H1 (cell line): ENCODE measurements around the gene NPAT. TPM values are rescaled to one million over a fixed set of nuclear protein-coding genes. Genes with fewer than 3 reads are reported as not detected.

Experiments
- CTCF ChIA-PET: fragments of 300-600 bp; sonication (Branson Sonifier 250); formaldehyde crosslinking; loops from one replicate; lab custom pipeline; 2021; ENCODE audit not compliant: partially characterized antibody; lab: Charles Lee
- POLR2A ChIA-PET: fragments of 300-600 bp; sonication (Branson Sonifier 250); formaldehyde crosslinking; loops from one replicate; lab custom pipeline; 2021; ENCODE audit warnings: inconsistent platforms; ENCODE audit not compliant: partially characterized antibody; lab: Charles Lee
- DNase-seq, 2 experiments: peaks; one replicate each; pipeline versions ENCODE4 v3.0.0 to v3.0.0-alpha.2; 2010 to 2022; ENCODE audit warnings: low spot score in 2 of 2, low read depth in 1 of 2, mixed read lengths in 1 of 2
- FAIRE-seq: peaks from 2 replicates; lab custom pipeline; 2011; peaks lifted over from hg19 to GRCh38; lab: Jason Lieb, UNC
- H2AFZ ChIP-seq: 2 replicates; pipeline ENCODE4 v1.8.1; 2012; ENCODE audit warnings: low read length, inconsistent platforms
- H2AK5ac ChIP-seq: 2 replicates; pipeline ENCODE4 v1.6.1; 2013; ENCODE audit warnings: low read depth, low read length
- H2BK120ac ChIP-seq: replicated peaks from 2 replicates; pipeline ENCODE3; 2013; ENCODE audit warnings: low read depth, low read length, inconsistent platforms
- H2BK12ac ChIP-seq: 2 replicates; pipeline ENCODE4 v1.6.1; 2013; ENCODE audit warnings: low read depth, low read length
- H2BK15ac ChIP-seq: 2 replicates; pipeline ENCODE4 v1.6.1; 2013; ENCODE audit warnings: low read length
- H2BK20ac ChIP-seq: 2 replicates; pipeline ENCODE4 v1.6.1; 2013; ENCODE audit warnings: low read length
- H2BK5ac ChIP-seq: 2 replicates; pipeline ENCODE4 v1.6.1; 2013; ENCODE audit warnings: low read depth, low read length
- H3K14ac ChIP-seq: 2 replicates; pipeline ENCODE4 v1.6.1; 2013; ENCODE audit warnings: inconsistent platforms; ENCODE audit not compliant: insufficient read length
- H3K18ac ChIP-seq: 2 replicates; pipeline ENCODE4 v1.6.1; 2013; ENCODE audit warnings: low read length; ENCODE audit errors: extremely low read depth
- H3K23ac ChIP-seq: 2 replicates; pipeline ENCODE4 v1.6.1; 2013; ENCODE audit warnings: inconsistent platforms; ENCODE audit not compliant: insufficient read length
- H3K23me2 ChIP-seq: 2 replicates; pipeline ENCODE4 v1.6.1; 2013; ENCODE audit warnings: low read depth, low read length
- H3K27ac ChIP-seq: 2 replicates; pipeline ENCODE4 v1.6.1; 2011; ENCODE audit warnings: low read depth, low read length, inconsistent platforms
- H3K27me3 ChIP-seq, 4 experiments: replicated peaks in 1 of 4; 1 replicate in 1 of 4; 2 replicates in 3 of 4; pipeline versions ENCODE4 v1.6.1 to v1.8.1; 2011 to 2013; ENCODE audit warnings: low read length in 3 of 4, mild to moderate bottlenecking in 3 of 4, inconsistent platforms in 2 of 4, mixed read lengths in 2 of 4, moderate library complexity in 1 of 4; ENCODE audit not compliant: control insufficient read depth in 3 of 4, insufficient read depth in 3 of 4; ENCODE audit errors: extremely low read depth in 1 of 4
- H3K36me3 ChIP-seq, 4 experiments: 2 replicates each; pipeline versions ENCODE4 v1.6.1 to v1.8.1; 2011 to 2013; ENCODE audit warnings: mild to moderate bottlenecking in 4 of 4, low read length in 3 of 4, moderate library complexity in 2 of 4, control low read depth in 1 of 4, inconsistent platforms in 1 of 4; ENCODE audit not compliant: insufficient read depth in 4 of 4, control insufficient read depth in 2 of 4
- H3K4ac ChIP-seq: replicated peaks from 2 replicates; pipeline ENCODE3; 2013; ENCODE audit warnings: low read length, low read depth, mixed read lengths, inconsistent platforms; ENCODE audit not compliant: insufficient read length
- H3K4me1 ChIP-seq, 4 experiments: replicated peaks in 1 of 4; 1 replicate in 1 of 4; 2 replicates in 3 of 4; pipeline versions ENCODE4 v1.6.1 to v1.8.1; 2011 to 2013; ENCODE audit warnings: low read length in 3 of 4, inconsistent platforms in 2 of 4, mixed read lengths in 1 of 4; ENCODE audit not compliant: insufficient read depth in 4 of 4, control insufficient read depth in 3 of 4
- H3K4me2 ChIP-seq, 2 experiments: 2 replicates each; pipeline versions ENCODE4 v1.6.1 to v1.8.1; 2011 to 2013; ENCODE audit warnings: low read depth in 2 of 2, low read length in 2 of 2, control low read depth in 1 of 2, inconsistent platforms in 1 of 2, mild to moderate bottlenecking in 1 of 2; ENCODE audit not compliant: insufficient read depth in 1 of 2
- H3K4me3 ChIP-seq, 4 experiments: fragments of 200-600, 300-600 bp in 1 of 4; sonication (generic), shearing (Covaris generic), sonication (Bioruptor Twin) in 1 of 4; 2 replicates each; pipeline versions ENCODE4 v1.5.1 to v1.8.1; 2011 to 2016; ENCODE audit warnings: low read length in 4 of 4, low read depth in 3 of 4, control low read depth in 2 of 4, inconsistent platforms in 2 of 4, mild to moderate bottlenecking in 2 of 4, mixed read lengths in 1 of 4, moderate library complexity in 1 of 4; ENCODE audit not compliant: insufficient read depth in 2 of 4; ENCODE audit errors: extremely low read depth in 1 of 4
- H3K56ac ChIP-seq: replicated peaks from 2 replicates; pipeline ENCODE3; 2013; ENCODE audit warnings: low read depth, mild to moderate bottlenecking, mixed read lengths, low read length, inconsistent platforms; ENCODE audit not compliant: insufficient read length
- H3K79me1 ChIP-seq: 2 replicates; pipeline ENCODE4 v1.6.1; 2013; ENCODE audit warnings: low read depth, low read length, control low read depth
- H3K79me2 ChIP-seq, 2 experiments: 2 replicates each; pipeline versions ENCODE4 v1.6.1 to v1.8.1; 2012 to 2013; ENCODE audit warnings: low read length in 2 of 2, mild to moderate bottlenecking in 2 of 2, inconsistent platforms in 1 of 2; ENCODE audit not compliant: insufficient read depth in 2 of 2, control insufficient read depth in 1 of 2
- H3K9ac ChIP-seq, 4 experiments: replicated peaks in 1 of 4; 1 replicate in 1 of 4; 2 replicates in 3 of 4; pipeline versions ENCODE4 v1.6.1 to v1.8.1; 2011 to 2013; ENCODE audit warnings: low read depth in 3 of 4, low read length in 3 of 4, control low read depth in 2 of 4, mild to moderate bottlenecking in 2 of 4, moderate library complexity in 2 of 4, inconsistent platforms in 1 of 4; ENCODE audit errors: extremely low read depth in 1 of 4
- H3K9me3 ChIP-seq, 2 experiments: 2 replicates each; pipeline versions ENCODE4 v1.6.1 to v1.8.1; 2012 to 2013; ENCODE audit warnings: mild to moderate bottlenecking in 2 of 2, moderate library complexity in 2 of 2, control low read depth in 1 of 2, inconsistent platforms in 1 of 2, low read depth in 1 of 2, low read length in 1 of 2, mixed read lengths in 1 of 2; ENCODE audit not compliant: insufficient read depth in 2 of 2
- H4K20me1 ChIP-seq, 2 experiments: replicated peaks in 1 of 2; 2 replicates each; pipeline versions ENCODE3 to v1.8.1; 2011 to 2013; ENCODE audit warnings: inconsistent platforms in 2 of 2, low read length in 2 of 2, mild to moderate bottlenecking in 1 of 2; ENCODE audit not compliant: insufficient read depth in 2 of 2, control insufficient read depth in 1 of 2
- H4K5ac ChIP-seq: 2 replicates; pipeline ENCODE4 v1.6.1; 2013; ENCODE audit warnings: low read length, low read depth, mixed read lengths, inconsistent platforms; ENCODE audit not compliant: insufficient read length
- H4K8ac ChIP-seq: 2 replicates; pipeline ENCODE4 v1.8.0; 2013; ENCODE audit warnings: mild to moderate bottlenecking, moderate library complexity, low read length, inconsistent platforms; ENCODE audit not compliant: insufficient read depth; ENCODE audit errors: extremely low read depth
- H4K91ac ChIP-seq: replicated peaks from 2 replicates; pipeline ENCODE3; 2013; ENCODE audit warnings: low read length, mixed read lengths, inconsistent platforms; ENCODE audit not compliant: insufficient read length
- CTBP2 ChIP-seq: IDR thresholded peaks from 2 replicates; pipeline ENCODE4 v1.7.0; 2011; ENCODE audit warnings: borderline replicate concordance, mild to moderate bottlenecking, moderate library complexity, mixed read lengths, low read length; ENCODE audit not compliant: insufficient read depth, insufficient read length
- GTF2F1 ChIP-seq: IDR thresholded peaks from 2 replicates; pipeline ENCODE4 v1.6.1; 2012; ENCODE audit warnings: low read depth, low read length, improper control_type of control experiment, borderline replicate concordance
- HDAC6 ChIP-seq: IDR thresholded peaks from one replicate; pipeline ENCODE4 v1.7.1; 2012; ENCODE audit warnings: low read depth, mild to moderate bottlenecking, inconsistent platforms, low read length, moderate library complexity
- MAFK ChIP-seq: IDR thresholded peaks from 2 replicates; pipeline ENCODE4 v1.6.1; 2012; ENCODE audit warnings: low read depth, mild to moderate bottlenecking, improper control_type of control experiment, low read length
- NRF1 ChIP-seq: IDR thresholded peaks from 2 replicates; pipeline ENCODE4 v1.6.1; 2011; ENCODE audit warnings: mild to moderate bottlenecking, low read depth, low read length, improper control_type of control experiment
- SIN3A ChIP-seq, 2 experiments: IDR thresholded peaks in 1 of 2; conservative IDR thresholded peaks in 1 of 2; 2 replicates each; pipeline ENCODE4 v1.6.1; 2011 to 2012; ENCODE audit warnings: low read length in 2 of 2, improper control_type of control experiment in 1 of 2, low read depth in 1 of 2, mild to moderate bottlenecking in 1 of 2
- SIX5 ChIP-seq: IDR thresholded peaks from 2 replicates; pipeline ENCODE4 v1.6.1; 2011; ENCODE audit warnings: mild to moderate bottlenecking, low read depth, low read length
- TAF7 ChIP-seq: optimal IDR thresholded peaks from 2 replicates; pipeline ENCODE3; 2011; ENCODE audit warnings: low read depth, mild to moderate bottlenecking, inconsistent platforms, low read length, moderate library complexity, borderline replicate concordance
- WGBS, 2 experiments: shearing (Covaris generic) in 1 of 2; methylation state at CpG; one replicate each; pipeline versions ENCODE4 v1.1.6 to v1.1.7; 2013 to 2015; ENCODE audit warnings: low lambda C conversion rate in 2 of 2, mixed read lengths in 2 of 2, inconsistent platforms in 1 of 2, low coverage in 1 of 2, missing lambda C conversion rate in 1 of 2; ENCODE audit not compliant: insufficient replicate concordance in 2 of 2, insufficient coverage in 1 of 2, insufficient read length in 1 of 2; ENCODE audit errors: extremely low coverage in 1 of 2, missing lambda C conversion rate in 1 of 2; 5-methylcytosine and 5-hydroxymethylcytosine counted together
- polyA plus RNA-seq, 7 experiments: library from polyadenylated mRNA; depleted of rRNA in 3 of 7; stranded (reverse) in 5 of 7; unstranded in 2 of 7; fragments of >200 nt in 5 of 7; fragments of 200-250 nt in 2 of 7; gene quantifications; 1 replicate in 5 of 7; 2 replicates in 1 of 7; 4 replicates in 1 of 7; pipeline versions ENCODE4 v1.2.1 to v1.2.3, GENCODE V29; 2011 to 2013; ENCODE audit warnings: missing spikeins in 2 of 7, mixed read lengths in 2 of 7
- total RNA-seq: library from RNA; stranded (reverse); fragmentation: NEBNext Ultra II Directional; extraction: Animal tissue kit (Norgen Biotek cat#: 25700); gene quantifications from 2 replicates; pipeline ENCODE4 v1.2.1, GENCODE V29; 2021
- TF ChIP-seq, protein P1 (sequence below): IDR thresholded peaks from 2 replicates; pipeline ENCODE4 v1.6.1; 2011; ENCODE audit warnings: low read length, improper control_type of control experiment

NPAT gene
- total and polyA plus RNA-seq, 2 of the 8 experiments (the other 6 are each of a cell fraction or from before 2014, with no cell fraction given): 4.6 to 23.4 TPM

DNA sequence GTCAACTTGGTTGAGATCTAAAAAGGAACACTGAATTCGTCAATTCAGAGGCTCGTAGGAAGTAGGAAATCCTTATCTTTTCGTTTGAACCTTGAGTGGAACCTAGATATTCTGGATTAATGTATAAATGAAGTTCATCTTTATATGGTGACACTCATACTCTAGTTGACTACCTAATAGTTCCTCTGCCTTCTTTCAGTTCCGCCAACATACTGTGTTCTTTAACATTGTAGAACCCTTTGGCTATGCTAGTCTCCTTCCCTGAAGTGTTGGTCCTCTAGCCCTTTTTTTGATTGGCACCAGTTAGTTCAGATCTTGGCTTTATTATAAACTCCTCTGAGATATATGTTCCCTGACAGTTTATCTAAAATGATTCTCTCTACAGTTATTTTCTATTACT lies 1.9 kb upstream of the NPAT start:
- H4K20me1 ChIP-seq: peaks cover 3% of the 10 kb centered on the region in 2 experiments
- peak overlapping the region; percentile 92 to 99 for H3K4me2 ChIP-seq
- POLR2A ChIA-PET: interaction anchor here (0.8 to 1.5 kb wide), 4 partner anchors 11 to 381 kb away, joined by 3 to 7 read pairs (median 4); no protein-coding TSS in a partner anchor
- no peak overlapping the region for H3K23ac ChIP-seq
- no peak overlapping the region for H3K56ac ChIP-seq
- no peak overlapping the region for H2BK120ac ChIP-seq
- peaks cover 0 to 20% (median 5%) of the 10 kb centered on the region in 4 experiments; a peak in 5 of 8 replicates for H3K36me3 ChIP-seq
- no peaks in the 10 kb centered on the region; the same call in none of the 2 replicates for H3K79me1 ChIP-seq
- FAIRE-seq: no peak
- H3K27ac ChIP-seq: no peak overlapping the region
- peaks cover 8% of the 10 kb centered on the region for H3K23me2 ChIP-seq
- H3K27me3 ChIP-seq: no peaks in the 10 kb centered on the region
- no peak overlapping the region for H3K14ac ChIP-seq
- H2BK12ac ChIP-seq: no peak overlapping the region
- H3K4me3 ChIP-seq: peak overlapping the region; percentile 91 to 100 (median 93); a peak in 7 of 8 replicates
- H3K4ac ChIP-seq: no peak overlapping the region
- H2BK15ac ChIP-seq: no peak overlapping the region
- H3K9me3 ChIP-seq: no peaks in the 10 kb centered on the region
- H2BK20ac ChIP-seq: no peak overlapping the region
- peaks cover 0 to 5% (median under 1%) of the 10 kb centered on the region in 4 experiments; a peak in 5 of 7 replicates for H3K4me1 ChIP-seq
- TF ChIP-seq SIX5: no peak
- TF ChIP-seq NRF1: no peak
- TF ChIP-seq GTF2F1: no peak
- TF ChIP-seq, protein P1, sequence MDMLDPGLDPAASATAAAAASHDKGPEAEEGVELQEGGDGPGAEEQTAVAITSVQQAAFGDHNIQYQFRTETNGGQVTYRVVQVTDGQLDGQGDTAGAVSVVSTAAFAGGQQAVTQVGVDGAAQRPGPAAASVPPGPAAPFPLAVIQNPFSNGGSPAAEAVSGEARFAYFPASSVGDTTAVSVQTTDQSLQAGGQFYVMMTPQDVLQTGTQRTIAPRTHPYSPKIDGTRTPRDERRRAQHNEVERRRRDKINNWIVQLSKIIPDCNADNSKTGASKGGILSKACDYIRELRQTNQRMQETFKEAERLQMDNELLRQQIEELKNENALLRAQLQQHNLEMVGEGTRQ: no peak
- no peak for TF ChIP-seq CTBP2
- no peak for TF ChIP-seq MAFK
- TF ChIP-seq HDAC6: no peak
- no peak for TF ChIP-seq SIN3A (conservative IDR thresholded peaks at IDR 0.05 in 1 of 2, IDR thresholded peaks at IDR 0.05 in 1 of 2; ENCODE audit: low read depth in 1 of 2, low read length in 2 of 2)
- TF ChIP-seq TAF7: no peak
- TF ChIP-seq, all 59 proteins: peak for 0
- CTCF ChIA-PET: interaction anchor here (1.0 to 3.5 kb wide), 3 partner anchors 12 to 456 kb away, joined by 3 to 11 read pairs (median 4); no protein-coding TSS in a partner anchor
- Histone ChIP-seq H4K91ac (no peak overlapping the region), H4K8ac (no peak overlapping the region), H3K18ac (no peak overlapping the region), H4K5ac (no peak overlapping the region), H2BK5ac (no peak overlapping the region), H2AK5ac (no peak overlapping the region), H3K79me2 (peaks cover 25 to 69% of the 10 kb centered on the region in 2 experiments; a peak in 3 of 4 replicates), H3K9ac (peak overlapping the region in 2 of 4 experiments; percentile 38 to 93; a peak in 2 of 7 replicates), H2AFZ (no peak overlapping the region)
- DNase-seq: no peak
- WGBS, 2 experiments: 78% methylated on average over 4 of the region's 4 CpGs; no CpG with 5 or more reads in 1 of the 2 experiments
